Measurements from ENCODE around the gene SLC35F1. TPM values are rescaled to one million over a fixed set of nuclear protein-coding genes. Genes with fewer than 3 reads are reported as not detected.

The SLC35F1 gene
- total and polyA plus RNA-seq, 2 experiments from 2014 or later = 0.04 to 0.43 TPM

GRCh38 chr6:118101831-118102345 lies 194.8 kb downstream of the SLC35F1 start:
- Histone ChIP-seq H3K27ac (no peak overlapping the region), H3K4me1 (ENCODE audit: insufficient read depth) (no peaks in the 10 kb centered on the region), H3K9me2 (replicated peaks; ENCODE audit: insufficient read depth) (no peaks in the 10 kb centered on the region), H3K36me3 (replicated peaks; ENCODE audit: insufficient read depth, low read depth) (no peaks in the 10 kb centered on the region), H3K9me3 (ENCODE audit: low read depth) (no peaks in the 10 kb centered on the region), H3K4me2 (no peak overlapping the region), H3K4me3 (no peak overlapping the region), H4K20me1 (ENCODE audit: insufficient read depth, poor library complexity, severe bottlenecking) (no peaks in the 10 kb centered on the region), H3K79me2 (no peaks in the 10 kb centered on the region), H2AFZ (no peak overlapping the region), H3K27me3 (no peaks in the 10 kb centered on the region)
- no peak for TF ChIP-seq EZH2 (IDR thresholded peaks at IDR 0.05; ENCODE audit: borderline replicate concordance)
- TF ChIP-seq, protein P1, sequence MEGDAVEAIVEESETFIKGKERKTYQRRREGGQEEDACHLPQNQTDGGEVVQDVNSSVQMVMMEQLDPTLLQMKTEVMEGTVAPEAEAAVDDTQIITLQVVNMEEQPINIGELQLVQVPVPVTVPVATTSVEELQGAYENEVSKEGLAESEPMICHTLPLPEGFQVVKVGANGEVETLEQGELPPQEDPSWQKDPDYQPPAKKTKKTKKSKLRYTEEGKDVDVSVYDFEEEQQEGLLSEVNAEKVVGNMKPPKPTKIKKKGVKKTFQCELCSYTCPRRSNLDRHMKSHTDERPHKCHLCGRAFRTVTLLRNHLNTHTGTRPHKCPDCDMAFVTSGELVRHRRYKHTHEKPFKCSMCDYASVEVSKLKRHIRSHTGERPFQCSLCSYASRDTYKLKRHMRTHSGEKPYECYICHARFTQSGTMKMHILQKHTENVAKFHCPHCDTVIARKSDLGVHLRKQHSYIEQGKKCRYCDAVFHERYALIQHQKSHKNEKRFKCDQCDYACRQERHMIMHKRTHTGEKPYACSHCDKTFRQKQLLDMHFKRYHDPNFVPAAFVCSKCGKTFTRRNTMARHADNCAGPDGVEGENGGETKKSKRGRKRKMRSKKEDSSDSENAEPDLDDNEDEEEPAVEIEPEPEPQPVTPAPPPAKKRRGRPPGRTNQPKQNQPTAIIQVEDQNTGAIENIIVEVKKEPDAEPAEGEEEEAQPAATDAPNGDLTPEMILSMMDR (IDR thresholded peaks at IDR 0.05; ENCODE audit: poor library complexity) = no peak
- TF ChIP-seq EZH2phosphoT487 (IDR thresholded peaks at IDR 0.05; ENCODE audit: low read depth, severe bottlenecking, unreplicated experiment) = no peak
- WGBS (ENCODE audit: low lambda C conversion rate, missing lambda C conversion rate) = 45% methylated on average over 4 of the region's 4 CpGs
- no peak for DNase-seq (ENCODE audit: low spot score)

- no peaks in the 10 kb centered on the region for H3K9me2 ChIP-seq (replicated peaks; ENCODE audit: insufficient read depth)
- TF ChIP-seq, protein P1 (IDR thresholded peaks at IDR 0.05; ENCODE audit: poor library complexity) = no peak
- TF ChIP-seq EZH2phosphoT487 (IDR thresholded peaks at IDR 0.05; ENCODE audit: low read depth, severe bottlenecking, unreplicated experiment) (no peak), EZH2 (IDR thresholded peaks at IDR 0.05; ENCODE audit: borderline replicate concordance) (no peak)
- WGBS (ENCODE audit: low lambda C conversion rate, missing lambda C conversion rate) = 68% methylated on average over 2 of the region's 2 CpGs
- H3K4me3 ChIP-seq = no peak overlapping the region
- no peaks in the 10 kb centered on the region for H3K36me3 ChIP-seq (replicated peaks; ENCODE audit: insufficient read depth, low read depth)
- no peaks in the 10 kb centered on the region for H3K79me2 ChIP-seq
- H3K4me1 ChIP-seq (ENCODE audit: insufficient read depth) = no peaks in the 10 kb centered on the region
- H3K9me3 ChIP-seq (ENCODE audit: low read depth) = no peaks in the 10 kb centered on the region
- H3K27me3 ChIP-seq = no peaks in the 10 kb centered on the region
- no peak for DNase-seq (ENCODE audit: low spot score)
- no peak overlapping the region for H3K4me2 ChIP-seq
- H2AFZ ChIP-seq = no peak overlapping the region
- no peak overlapping the region for H3K27ac ChIP-seq
- H4K20me1 ChIP-seq (ENCODE audit: insufficient read depth, poor library complexity, severe bottlenecking) = no peaks in the 10 kb centered on the region
Observed at GRCh38 chr6:118102401-118102800, 195.3 kb downstream of the SLC35F1 start.

GRCh38 chr6:118103381-118104146 lies 196.5 kb downstream of the SLC35F1 start:
- Histone ChIP-seq H3K36me3 (replicated peaks; ENCODE audit: insufficient read depth, low read depth) (no peaks in the 10 kb centered on the region), H3K4me2 (no peak overlapping the region), H3K27ac (no peak overlapping the region), H3K4me1 (ENCODE audit: insufficient read depth) (no peaks in the 10 kb centered on the region), H4K20me1 (ENCODE audit: insufficient read depth, poor library complexity, severe bottlenecking) (no peaks in the 10 kb centered on the region), H3K9me3 (ENCODE audit: low read depth) (no peaks in the 10 kb centered on the region), H3K79me2 (no peaks in the 10 kb centered on the region), H3K4me3 (no peak overlapping the region), H2AFZ (no peak overlapping the region), H3K27me3 (no peaks in the 10 kb centered on the region), H3K9me2 (replicated peaks; ENCODE audit: insufficient read depth) (no peaks in the 10 kb centered on the region)
- no peak for DNase-seq (ENCODE audit: low spot score)
- TF ChIP-seq EZH2phosphoT487 (IDR thresholded peaks at IDR 0.05; ENCODE audit: low read depth, severe bottlenecking, unreplicated experiment) = no peak
- TF ChIP-seq, protein P1 (IDR thresholded peaks at IDR 0.05; ENCODE audit: poor library complexity) = no peak
- TF ChIP-seq EZH2 (IDR thresholded peaks at IDR 0.05; ENCODE audit: borderline replicate concordance) = no peak
- WGBS (ENCODE audit: low lambda C conversion rate, missing lambda C conversion rate) = 80% methylated on average over 5 of the region's 5 CpGs

Data from hepatocyte (in vitro differentiated cells).